OCI-LY7 (cell line): ENCODE measurements around the gene SLCO2A1. TPM values are rescaled to one million over a fixed set of nuclear protein-coding genes. Genes with fewer than 3 reads are reported as not detected.

Source experiments
- BruUV-seq: library from RNA; stranded (reverse); fragments of 400-500 nt; replicated peaks from 2 replicates; lab custom pipeline; 2021; lab: Mats Ljungman, UMichigan
- CTCF ChIA-PET: fragments of 300-600 bp; sonication (Branson Sonifier 250); formaldehyde crosslinking; loops from one replicate; lab custom pipeline; 2022; ENCODE audit warnings: antibody characterized with exemption; ENCODE audit not compliant: unreplicated experiment; lab: Charles Lee
- POLR2A ChIA-PET: fragments of 300-600 bp; sonication (Branson Sonifier 250); formaldehyde crosslinking; loops from one replicate; lab custom pipeline; 2022; ENCODE audit warnings: antibody characterized with exemption; lab: Charles Lee
- DNase-seq: peaks from one replicate; pipeline ENCODE4 v3.0.0-alpha.2; 2015; ENCODE audit warnings: low spot score
- H2AFZ ChIP-seq: fragments of 200-600 bp; sonication (generic), shearing (Covaris generic); 2 replicates; pipeline ENCODE4 v1.6.1; 2014; ENCODE audit warnings: mild to moderate bottlenecking, antibody characterized with exemption, low read length, moderate library complexity
- H3K27ac ChIP-seq: fragments of 200-600 bp; sonication (generic); 2 replicates; pipeline ENCODE4 v1.5.1; 2014; ENCODE audit warnings: mixed run types, low read depth, mild to moderate bottlenecking, moderate library complexity, low read length, inconsistent platforms; ENCODE audit not compliant: poor library complexity, severe bottlenecking
- H3K36me3 ChIP-seq: fragments of 200-600 bp; sonication (generic); 2 replicates; pipeline ENCODE4 v1.6.1; 2014; ENCODE audit warnings: mild to moderate bottlenecking, antibody characterized with exemption, low read length, moderate library complexity, mixed read lengths; ENCODE audit not compliant: insufficient read depth
- H3K4me1 ChIP-seq: fragments of 200-600 bp; sonication (generic); 2 replicates; pipeline ENCODE4 v1.5.1; 2014; ENCODE audit warnings: mild to moderate bottlenecking, low read length; ENCODE audit not compliant: insufficient read depth, poor library complexity, severe bottlenecking
- H3K4me2 ChIP-seq: fragments of 200-600 bp; sonication (generic); 2 replicates; pipeline ENCODE4 v1.6.1; 2014; ENCODE audit warnings: mild to moderate bottlenecking, low read length
- H3K4me3 ChIP-seq: fragments of 200-600 bp; sonication (generic); 2 replicates; pipeline ENCODE4 v1.5.1; 2014; ENCODE audit warnings: mild to moderate bottlenecking, low read depth, low read length; ENCODE audit not compliant: poor library complexity, severe bottlenecking
- H3K79me2 ChIP-seq: fragments of 200-600 bp; sonication (generic); 2 replicates; pipeline ENCODE4 v1.6.1; 2016; ENCODE audit warnings: low read depth, mild to moderate bottlenecking, low read length, moderate library complexity, mixed read lengths; ENCODE audit not compliant: insufficient read depth
- H3K9me2 ChIP-seq: fragments of 200-600 bp; sonication (generic); 2 replicates; pipeline ENCODE4 v1.6.1; 2016; ENCODE audit warnings: mild to moderate bottlenecking, low read length, mixed read lengths; ENCODE audit not compliant: insufficient read depth
- H3K9me3 ChIP-seq: fragments of 200-600 bp; sonication (generic); 2 replicates; pipeline ENCODE4 v1.6.1; 2014; ENCODE audit warnings: mild to moderate bottlenecking, mixed run types, low read length, mixed read lengths
- H4K20me1 ChIP-seq: fragments of 200-600 bp; sonication (generic); 2 replicates; pipeline ENCODE4 v1.6.1; 2014; ENCODE audit warnings: mild to moderate bottlenecking, antibody characterized with exemption, low read length, moderate library complexity, mixed read lengths; ENCODE audit not compliant: insufficient read depth
- EZH2phosphoT487 ChIP-seq: fragments of 200-600 bp; sonication (generic); IDR thresholded peaks from 2 replicates; pipeline ENCODE4 v1.6.1; 2018; ENCODE audit warnings: low read depth, borderline replicate concordance, mild to moderate bottlenecking, mixed run types, antibody characterized with exemption, low read length, moderate library complexity, mixed read lengths
- intact Hi-C: fragments of 100-400 bp; cut with micrococcal nuclease; formaldehyde crosslinking; loops from one replicate; pipeline ENCODE4 v1.10.0; 2022; ENCODE audit not compliant: unreplicated experiment
- total RNA-seq, 2 experiments: library from RNA; depleted of rRNA in 1 of 2; stranded (reverse); fragments of >200 nt in 1 of 2; shearing (Covaris generic) in 1 of 2; gene quantifications; 2 replicates each; pipeline ENCODE4 v1.2.3, GENCODE V29; 2014 to 2022
- TF ChIP-seq, protein P1 (sequence below): fragments of 200-600 bp; sonication (generic); conservative IDR thresholded peaks from 2 replicates; pipeline ENCODE4 v1.5.1; 2014; ENCODE audit warnings: mild to moderate bottlenecking, antibody characterized with exemption, low read length, moderate library complexity, mixed read lengths

The SLCO2A1 gene
- total RNA-seq, 2 experiments from 2014 or later, result not detected

DNA sequence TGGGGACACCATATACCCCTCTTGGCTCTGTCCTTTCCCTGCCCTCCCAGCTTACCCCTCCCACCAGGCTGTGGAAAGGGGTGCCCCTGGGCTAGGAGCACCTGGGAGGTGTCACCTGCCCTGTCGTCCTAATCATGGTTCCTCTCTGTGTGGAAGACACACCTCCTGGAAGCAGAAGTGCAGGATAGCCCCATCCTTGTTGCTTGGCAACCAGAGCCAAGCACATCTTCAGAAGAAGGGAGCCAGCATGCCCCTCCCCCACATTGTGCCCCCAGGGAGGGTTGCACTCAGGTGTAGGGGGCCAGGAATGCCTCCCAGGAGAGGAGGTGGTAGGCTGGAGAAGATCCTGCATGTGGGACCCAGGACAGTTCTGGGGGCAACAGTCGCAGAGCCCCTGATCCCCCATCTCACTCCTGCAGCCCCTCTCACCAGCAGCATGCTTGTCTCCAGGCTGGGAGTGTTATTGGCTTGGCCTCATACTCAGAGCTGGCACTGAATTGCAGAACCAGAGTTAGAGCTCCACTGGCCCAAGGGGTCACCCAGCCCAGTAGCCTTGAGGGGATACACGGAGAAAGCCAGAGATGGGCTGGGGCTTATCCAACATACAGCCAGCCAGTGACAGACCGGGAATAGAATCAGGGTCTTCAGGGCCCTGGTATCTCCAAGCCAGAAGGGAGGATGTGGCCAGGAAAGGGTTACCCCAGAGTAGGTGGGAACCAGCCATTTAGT is 142.5 kb downstream of the SLCO2A1 start:
- H3K9me3 ChIP-seq, result no peaks in the 10 kb centered on the region
- no peak overlapping the region for H3K27ac ChIP-seq
- H3K9me2 ChIP-seq, result no peaks in the 10 kb centered on the region
- BruUV-seq, result no TSS peak
- no peaks in the 10 kb centered on the region for H3K79me2 ChIP-seq
- no peaks in the 10 kb centered on the region for H3K36me3 ChIP-seq
- DNase-seq, result no peak
- H4K20me1 ChIP-seq, result no peaks in the 10 kb centered on the region
- CTCF ChIA-PET, result no interaction called here
- no peaks in the 10 kb centered on the region for H3K4me1 ChIP-seq
- POLR2A ChIA-PET, result interaction anchor here (0.5 kb wide), 1 partner anchor 24 kb away, joined by 3 read pairs; no protein-coding TSS in a partner anchor
- no peak overlapping the region for H2AFZ ChIP-seq
- intact Hi-C loops, result no loop called here
- TF ChIP-seq, protein P1, sequence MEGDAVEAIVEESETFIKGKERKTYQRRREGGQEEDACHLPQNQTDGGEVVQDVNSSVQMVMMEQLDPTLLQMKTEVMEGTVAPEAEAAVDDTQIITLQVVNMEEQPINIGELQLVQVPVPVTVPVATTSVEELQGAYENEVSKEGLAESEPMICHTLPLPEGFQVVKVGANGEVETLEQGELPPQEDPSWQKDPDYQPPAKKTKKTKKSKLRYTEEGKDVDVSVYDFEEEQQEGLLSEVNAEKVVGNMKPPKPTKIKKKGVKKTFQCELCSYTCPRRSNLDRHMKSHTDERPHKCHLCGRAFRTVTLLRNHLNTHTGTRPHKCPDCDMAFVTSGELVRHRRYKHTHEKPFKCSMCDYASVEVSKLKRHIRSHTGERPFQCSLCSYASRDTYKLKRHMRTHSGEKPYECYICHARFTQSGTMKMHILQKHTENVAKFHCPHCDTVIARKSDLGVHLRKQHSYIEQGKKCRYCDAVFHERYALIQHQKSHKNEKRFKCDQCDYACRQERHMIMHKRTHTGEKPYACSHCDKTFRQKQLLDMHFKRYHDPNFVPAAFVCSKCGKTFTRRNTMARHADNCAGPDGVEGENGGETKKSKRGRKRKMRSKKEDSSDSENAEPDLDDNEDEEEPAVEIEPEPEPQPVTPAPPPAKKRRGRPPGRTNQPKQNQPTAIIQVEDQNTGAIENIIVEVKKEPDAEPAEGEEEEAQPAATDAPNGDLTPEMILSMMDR, result no peak
- no peak for TF ChIP-seq EZH2phosphoT487
- no peak overlapping the region for H3K4me3 ChIP-seq
- no peak overlapping the region for H3K4me2 ChIP-seq

DNA sequence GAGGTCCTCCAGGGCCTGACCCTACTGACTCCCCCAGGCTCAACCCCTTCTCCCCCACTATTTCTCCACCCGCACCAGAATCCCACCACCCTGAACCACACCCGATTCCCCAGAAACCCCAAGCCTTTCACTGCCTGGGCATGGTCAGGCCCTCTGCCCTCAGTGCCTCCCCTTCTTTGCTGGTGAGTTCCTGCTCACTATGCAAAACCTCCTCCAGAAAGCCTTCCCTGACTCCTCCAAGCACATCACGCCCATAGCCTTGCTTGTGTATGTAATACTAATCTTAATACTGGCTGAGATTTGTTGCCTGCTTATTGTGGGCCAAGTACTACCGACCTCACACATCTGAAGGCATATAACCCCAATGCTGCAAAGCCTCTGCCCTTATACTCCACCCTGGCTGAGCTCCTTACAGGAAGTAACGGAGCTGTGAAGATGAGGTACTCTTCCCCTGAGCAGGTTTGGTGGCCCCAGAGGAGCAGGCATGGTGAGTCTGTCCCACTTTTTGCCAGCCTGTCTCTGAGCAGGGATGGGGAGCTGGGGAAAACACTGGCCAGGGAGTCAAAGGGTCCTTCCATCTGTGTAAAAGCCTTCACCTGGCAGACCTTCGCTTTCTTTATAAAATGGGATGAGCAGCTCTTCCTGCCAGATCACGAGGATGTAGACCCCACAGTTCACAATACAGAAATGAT is 143.5 kb downstream of the SLCO2A1 start:
- Histone ChIP-seq H3K4me1 (no peaks in the 10 kb centered on the region), H3K9me3 (no peaks in the 10 kb centered on the region), H4K20me1 (no peaks in the 10 kb centered on the region), H3K36me3 (no peaks in the 10 kb centered on the region), H3K9me2 (no peaks in the 10 kb centered on the region), H3K27ac (no peak overlapping the region), H2AFZ (no peak overlapping the region), H3K4me3 (no peak overlapping the region), H3K4me2 (no peak overlapping the region), H3K79me2 (no peaks in the 10 kb centered on the region)
- DNase-seq, result no peak
- TF ChIP-seq, protein P1, result no peak
- TF ChIP-seq EZH2phosphoT487, result no peak
- intact Hi-C loops, result no loop called here
- POLR2A ChIA-PET, result no interaction called here
- BruUV-seq, result no TSS peak
- CTCF ChIA-PET, result no interaction called here
